ENCODE results near the gene PLXNA1.

The PLXNA1 gene

DNA sequence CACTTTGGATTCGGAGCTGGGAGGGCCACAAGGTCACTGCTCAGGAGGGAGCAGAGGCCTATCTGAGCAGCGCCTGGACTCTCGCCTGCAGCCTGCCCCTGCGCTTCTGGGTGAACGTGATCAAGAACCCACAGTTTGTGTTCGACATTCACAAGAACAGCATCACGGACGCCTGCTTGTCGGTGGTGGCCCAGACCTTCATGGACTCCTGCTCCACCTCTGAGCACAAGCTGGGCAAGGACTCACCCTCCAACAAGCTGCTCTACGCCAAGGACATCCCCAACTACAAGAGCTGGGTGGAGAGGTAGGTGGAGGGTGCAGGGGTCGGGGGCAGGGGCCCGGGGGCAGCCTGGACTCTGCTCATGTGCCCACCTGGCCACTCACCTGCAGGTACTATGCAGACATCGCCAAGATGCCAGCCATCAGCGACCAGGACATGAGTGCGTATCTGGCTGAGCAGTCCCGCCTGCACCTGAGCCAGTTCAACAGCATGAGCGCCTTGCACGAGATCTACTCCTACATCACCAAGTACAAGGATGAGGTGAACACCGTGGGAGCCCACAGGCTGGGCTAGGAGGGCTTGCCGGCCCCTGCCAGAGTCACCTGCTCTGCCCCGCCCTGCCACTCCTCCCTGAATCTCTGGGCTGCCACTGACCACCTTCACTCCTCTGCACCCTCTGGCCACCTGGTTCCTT is 49.5 kb downstream of the PLXNA1 start:
- no peak overlapping the region for H3K4me3 ChIP-seq (ENCODE audit: low read depth, low read length)
- H3K36me3 ChIP-seq (ENCODE audit: control insufficient read depth in 2 of 2, insufficient read depth in 1 of 2, low read length in 2 of 2), result peaks cover 0 to 66% of the 10 kb centered on the region in 2 experiments; a peak in 1 of 3 replicates
- TF ChIP-seq ZNF311 (tag by site-specific recombination; IDR thresholded peaks at IDR 0.05; ENCODE audit: borderline replicate concordance), result no peak
- TF ChIP-seq, protein P1, sequence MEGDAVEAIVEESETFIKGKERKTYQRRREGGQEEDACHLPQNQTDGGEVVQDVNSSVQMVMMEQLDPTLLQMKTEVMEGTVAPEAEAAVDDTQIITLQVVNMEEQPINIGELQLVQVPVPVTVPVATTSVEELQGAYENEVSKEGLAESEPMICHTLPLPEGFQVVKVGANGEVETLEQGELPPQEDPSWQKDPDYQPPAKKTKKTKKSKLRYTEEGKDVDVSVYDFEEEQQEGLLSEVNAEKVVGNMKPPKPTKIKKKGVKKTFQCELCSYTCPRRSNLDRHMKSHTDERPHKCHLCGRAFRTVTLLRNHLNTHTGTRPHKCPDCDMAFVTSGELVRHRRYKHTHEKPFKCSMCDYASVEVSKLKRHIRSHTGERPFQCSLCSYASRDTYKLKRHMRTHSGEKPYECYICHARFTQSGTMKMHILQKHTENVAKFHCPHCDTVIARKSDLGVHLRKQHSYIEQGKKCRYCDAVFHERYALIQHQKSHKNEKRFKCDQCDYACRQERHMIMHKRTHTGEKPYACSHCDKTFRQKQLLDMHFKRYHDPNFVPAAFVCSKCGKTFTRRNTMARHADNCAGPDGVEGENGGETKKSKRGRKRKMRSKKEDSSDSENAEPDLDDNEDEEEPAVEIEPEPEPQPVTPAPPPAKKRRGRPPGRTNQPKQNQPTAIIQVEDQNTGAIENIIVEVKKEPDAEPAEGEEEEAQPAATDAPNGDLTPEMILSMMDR (tag by site-specific recombination; IDR thresholded peaks at IDR 0.05), result no peak
- TF ChIP-seq MEIS1 (CRISPR knock-in tag; IDR thresholded peaks at IDR 0.05; ENCODE audit: borderline replicate concordance), result no peak
- TF ChIP-seq ZNF2 (tag by site-specific recombination; IDR thresholded peaks at IDR 0.05), result no peak
- no peak for TF ChIP-seq ZNF221 (tag by site-specific recombination; IDR thresholded peaks at IDR 0.05; ENCODE audit: borderline replicate concordance)
- TF ChIP-seq, protein P2, sequence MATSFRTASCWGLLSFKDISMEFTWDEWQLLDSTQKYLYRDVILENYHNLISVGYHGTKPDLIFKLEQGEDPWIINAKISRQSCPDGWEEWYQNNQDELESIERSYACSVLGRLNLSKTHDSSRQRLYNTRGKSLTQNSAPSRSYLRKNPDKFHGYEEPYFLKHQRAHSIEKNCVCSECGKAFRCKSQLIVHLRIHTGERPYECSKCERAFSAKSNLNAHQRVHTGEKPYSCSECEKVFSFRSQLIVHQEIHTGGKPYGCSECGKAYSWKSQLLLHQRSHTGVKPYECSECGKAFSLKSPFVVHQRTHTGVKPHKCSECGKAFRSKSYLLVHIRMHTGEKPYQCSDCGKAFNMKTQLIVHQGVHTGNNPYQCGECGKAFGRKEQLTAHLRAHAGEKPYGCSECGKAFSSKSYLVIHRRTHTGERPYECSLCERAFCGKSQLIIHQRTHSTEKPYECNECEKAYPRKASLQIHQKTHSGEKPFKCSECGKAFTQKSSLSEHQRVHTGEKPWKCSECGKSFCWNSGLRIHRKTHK (tag by site-specific recombination; IDR thresholded peaks at IDR 0.05), result no peak
- TF ChIP-seq RBAK (tag by site-specific recombination; IDR thresholded peaks at IDR 0.05), result no peak
- no peak for TF ChIP-seq ZNF701 (tag by site-specific recombination; IDR thresholded peaks at IDR 0.05)
- no peak for TF ChIP-seq ZNF692 (tag by site-specific recombination; IDR thresholded peaks at IDR 0.05)
- no peak for TF ChIP-seq ZNF501 (tag by site-specific recombination; IDR thresholded peaks at IDR 0.05)
- no peak for TF ChIP-seq ZNF248 (tag by site-specific recombination; IDR thresholded peaks at IDR 0.05)
- TF ChIP-seq ZNF416 (tag by site-specific recombination; IDR thresholded peaks at IDR 0.05), result no peak
- no peak for TF ChIP-seq ZNF398 (tag by site-specific recombination; IDR thresholded peaks at IDR 0.05)
- TF ChIP-seq ZNF473 (tag by site-specific recombination; IDR thresholded peaks at IDR 0.05), result no peak
- TF ChIP-seq ZFHX2 (tag by site-specific recombination; conservative IDR thresholded peaks at IDR 0.05), result no peak
- CTCF ChIA-PET, result no interaction called here
- POLR2A ChIA-PET, result no interaction called here
- no peaks in the 10 kb centered on the region for H3K9me3 ChIP-seq (ENCODE audit: control insufficient read depth, insufficient read depth, low read depth, low read length)
- no peak overlapping the region for H3K27ac ChIP-seq (ENCODE audit: extremely low read depth, low read depth, low read length)
- H3K4me1 ChIP-seq (ENCODE audit: control insufficient read depth, insufficient read depth, low read length), result no peaks in the 10 kb centered on the region

All from HEK293 (cell line).